NCI-H1092 (cell line): Measurements from ENCODE around the gene CCL4.

Experiments used
- DNase-seq: peaks from one replicate; lab custom pipeline; 2025; lab: John Stamatoyannopoulos, UW

CCL4 gene

DNA sequence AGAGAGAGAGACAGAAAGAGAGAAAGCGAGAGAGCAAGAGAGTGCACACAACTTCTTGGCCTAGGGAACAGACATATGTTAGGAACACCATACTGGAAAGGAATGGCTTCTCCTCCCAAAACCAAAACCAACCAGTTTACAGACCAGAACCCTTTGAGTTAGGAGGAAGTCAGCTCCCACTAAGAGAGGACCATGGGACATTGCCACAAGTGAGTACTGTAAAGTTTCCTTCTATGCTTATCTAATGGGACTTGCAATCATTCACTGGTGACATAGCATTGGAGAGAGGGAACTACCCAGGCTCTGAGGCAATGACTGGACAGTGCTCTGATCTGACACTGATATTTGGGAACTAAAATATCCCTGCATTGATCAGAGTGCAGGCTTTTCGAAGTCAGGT, 40.4 kb downstream of the CCL4 start:
- no peak for DNase-seq

DNA sequence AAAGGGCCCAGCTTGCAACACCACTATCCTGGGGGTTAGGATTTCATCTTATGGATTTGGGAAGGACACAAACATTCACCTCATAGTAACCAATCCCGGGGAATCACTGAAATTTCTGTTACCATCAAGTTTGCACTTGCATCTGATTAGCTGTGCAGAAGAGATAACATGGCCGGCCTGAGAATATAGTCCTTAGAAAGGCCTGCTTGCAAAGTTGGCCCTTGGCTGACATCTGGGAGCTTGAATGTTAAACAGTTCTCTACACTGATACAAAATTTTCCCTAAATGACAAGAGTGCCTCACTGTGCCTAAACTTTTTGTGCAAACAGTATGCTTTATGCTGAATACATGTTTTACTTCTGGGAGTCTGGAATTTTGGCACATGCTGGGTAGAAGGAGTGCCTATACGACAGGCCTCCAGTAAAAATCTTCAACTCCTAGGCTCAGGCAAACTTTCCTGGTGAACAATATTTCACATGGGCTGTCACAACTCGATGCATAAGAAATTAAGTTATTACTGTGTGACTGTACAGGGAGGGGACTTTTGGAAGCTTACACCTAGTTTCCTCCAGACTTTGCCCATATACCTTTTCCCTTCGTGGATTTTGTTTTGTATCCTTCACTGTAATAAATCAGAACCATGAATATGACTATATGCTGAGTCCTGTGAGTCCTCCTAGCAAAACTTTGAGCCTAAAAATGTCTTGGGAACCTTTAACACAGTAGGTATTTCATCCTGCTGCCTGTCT, 41.5 kb downstream of the CCL4 start:
- DNase-seq = no peak

DNA sequence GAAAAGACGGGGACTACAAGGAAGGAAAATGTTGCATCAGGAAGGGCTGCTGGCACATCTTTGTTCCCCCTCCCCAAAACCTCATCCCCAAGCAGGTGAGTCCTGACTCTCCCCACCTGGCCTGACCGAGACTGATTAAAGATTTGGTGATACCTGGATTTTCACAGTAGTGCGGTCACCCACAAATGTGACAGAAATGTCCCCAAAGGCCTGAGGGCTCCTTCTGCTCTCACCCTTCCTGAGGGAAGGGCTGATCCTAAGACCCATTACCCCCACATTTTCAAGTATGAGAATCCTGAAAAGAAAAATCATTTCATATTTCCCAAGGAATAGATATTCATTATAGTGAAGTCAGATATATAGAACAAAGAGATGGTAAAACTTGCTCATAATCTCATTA, 44.0 kb downstream of the CCL4 start:
- no peak for DNase-seq

DNA sequence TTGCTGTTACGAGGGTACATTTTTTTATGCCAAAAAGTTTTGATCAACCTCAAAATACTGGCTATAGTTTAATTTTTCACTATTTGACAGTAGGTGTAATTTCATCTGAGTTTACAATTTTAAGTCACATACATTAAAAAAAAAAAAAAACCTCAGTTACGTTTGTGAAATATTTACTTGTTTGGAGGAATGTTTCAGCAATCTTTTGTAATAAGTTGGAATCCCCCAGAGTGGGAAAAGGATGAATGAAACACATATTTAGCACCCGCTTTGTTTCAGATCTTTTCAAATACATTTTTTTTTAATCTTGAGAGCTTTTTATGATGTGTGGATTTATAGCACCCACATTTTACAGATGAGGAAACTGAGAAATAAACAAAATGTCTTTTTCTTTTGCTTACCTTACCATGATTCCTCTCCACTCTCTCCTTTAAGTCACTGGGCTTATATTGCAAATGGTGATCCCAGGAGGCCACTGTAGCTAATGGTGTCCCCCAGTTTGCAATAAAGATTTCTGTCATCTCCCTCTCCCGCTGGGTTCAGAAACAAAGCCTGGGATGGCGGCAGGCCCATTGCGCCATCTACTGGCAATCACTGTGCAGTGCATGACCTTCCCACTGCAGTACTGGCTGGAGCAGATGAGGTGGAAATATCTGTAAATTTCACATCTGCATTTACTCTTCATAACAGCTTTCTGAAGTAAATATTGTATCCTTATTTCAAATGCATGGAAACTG, 45.1 kb downstream of the CCL4 start:
- peak; percentile 13 for DNase-seq

DNA sequence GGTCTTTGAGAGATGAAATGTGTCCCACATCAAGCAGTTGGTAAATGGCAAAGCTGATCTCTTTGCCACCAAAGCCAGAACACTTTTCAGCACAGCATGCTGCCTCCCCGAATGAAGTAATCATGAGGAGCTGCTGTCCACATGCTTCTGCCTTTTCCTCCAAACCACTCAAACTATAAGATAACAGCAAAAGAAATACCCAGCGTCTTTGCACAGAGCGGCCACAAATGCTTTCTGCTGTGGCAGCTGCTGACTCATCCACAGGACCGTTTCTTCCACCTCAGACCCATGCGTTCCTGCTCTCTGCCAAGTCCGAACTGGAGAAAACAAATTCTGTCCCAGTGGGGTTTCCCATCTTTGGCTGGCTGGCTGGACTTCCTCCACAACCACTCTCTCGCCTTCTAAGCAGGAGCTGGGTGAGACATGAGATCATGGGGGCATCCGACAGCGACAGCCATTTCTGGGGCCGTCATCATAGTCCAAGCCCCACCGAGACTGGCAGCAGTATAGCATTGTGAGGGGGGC, 45.7 kb downstream of the CCL4 start:
- no peak for DNase-seq

DNA sequence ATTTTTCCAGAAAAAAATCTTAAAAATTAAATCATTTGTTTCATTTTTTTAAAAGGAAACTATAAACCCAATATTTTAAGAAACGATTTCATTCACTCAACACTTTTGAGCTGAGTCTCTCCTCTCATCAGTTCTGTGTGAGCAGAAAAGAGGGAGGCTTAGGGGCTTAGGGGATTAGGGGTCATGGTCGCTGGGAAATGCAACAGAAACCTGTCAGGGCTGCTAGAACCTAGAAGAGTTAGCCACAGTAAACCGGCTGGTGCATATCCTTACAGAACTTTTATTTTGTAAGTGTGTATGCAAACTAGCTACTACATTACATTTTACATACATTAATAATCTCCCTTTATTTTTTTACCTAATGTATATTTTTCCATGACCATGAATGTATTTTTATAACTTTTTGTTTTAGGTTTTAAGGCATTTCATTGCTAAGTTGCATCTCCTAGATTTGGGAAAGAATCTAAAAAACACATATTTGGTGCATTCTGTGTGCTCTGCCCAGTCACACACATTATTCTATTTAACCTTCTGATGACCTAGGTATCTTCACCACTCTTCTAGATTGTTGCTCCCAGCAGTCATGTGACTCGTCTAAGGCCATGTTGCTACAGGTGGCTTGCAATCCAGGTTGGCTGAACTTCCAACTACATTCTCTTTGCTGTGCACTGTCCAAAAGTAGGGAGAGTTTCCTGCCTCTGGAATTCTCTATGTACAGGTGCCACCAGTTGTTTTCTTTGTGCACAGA, 48.4 kb downstream of the CCL4 start:
- DNase-seq = no peak

DNA sequence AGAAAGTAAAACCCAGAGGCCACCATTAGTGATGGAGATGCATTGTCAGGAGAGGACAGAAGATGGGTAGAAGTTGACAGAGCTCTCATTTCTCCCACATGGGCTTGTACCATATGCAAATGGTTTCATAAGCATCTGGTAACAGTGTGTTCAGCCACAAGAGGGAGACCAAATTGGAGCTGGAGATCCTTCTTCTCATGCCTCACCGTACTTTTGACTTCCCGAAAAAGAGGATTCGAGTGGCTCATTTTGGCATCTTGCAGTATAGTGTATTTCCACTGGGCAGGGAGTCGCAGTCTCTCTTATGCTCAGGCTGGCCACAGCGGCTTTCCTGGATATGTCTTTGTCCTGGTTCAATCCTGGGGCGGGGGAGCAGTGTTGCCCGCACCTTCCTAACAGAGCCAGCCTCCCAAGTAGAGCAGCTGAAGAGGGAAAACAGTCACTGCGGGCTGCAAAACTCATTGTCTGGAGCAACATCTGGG, 49.1 kb downstream of the CCL4 start:
- DNase-seq = no peak

DNA sequence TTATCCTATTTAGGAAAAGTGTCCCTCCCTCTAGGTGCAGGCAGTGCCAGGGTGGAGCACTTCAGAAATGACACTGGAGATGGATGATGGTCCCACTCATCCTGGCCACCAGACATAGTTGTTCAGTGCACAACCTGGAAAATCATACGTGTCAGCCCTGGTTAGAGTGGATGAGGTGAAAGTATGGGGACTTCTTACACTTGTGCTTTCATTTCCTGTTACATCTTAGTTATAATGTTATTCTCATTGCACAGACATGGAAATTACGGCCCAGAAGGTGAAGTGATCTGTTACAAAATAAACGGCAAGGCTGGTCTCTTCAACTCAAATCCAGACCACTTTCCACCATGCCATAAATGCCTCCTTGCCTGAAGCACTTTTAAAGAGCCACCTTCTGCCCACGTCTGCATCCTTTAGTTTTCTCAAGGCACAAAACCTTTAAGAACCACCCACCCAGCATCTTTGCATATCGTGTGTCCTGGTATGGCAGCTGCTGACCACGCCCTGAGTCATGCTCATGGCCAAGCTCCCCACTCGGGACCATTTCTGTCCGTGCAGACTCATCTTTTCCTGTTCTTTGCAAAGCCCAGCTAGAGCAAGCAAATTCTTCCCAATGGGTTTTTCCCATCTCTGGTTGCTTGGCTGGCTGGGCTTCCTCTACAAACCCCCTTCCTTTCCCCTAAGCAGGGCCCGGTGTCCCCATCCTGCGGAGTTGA, 50.4 kb downstream of the CCL4 start:
- DNase-seq = no peak
